DMS114 treated with DMSO at 0.1 percent for 48 hours (cell line): ENCODE data around the gene RIN3.

Experiments
- DNase-seq: peaks from one replicate; lab custom pipeline; 2025; ENCODE audit not compliant: unreplicated experiment; lab: John Stamatoyannopoulos, UW

Gene RIN3

GRCh38 chr14:92486881-92487280 is 26.7 kb upstream of the RIN3 start:
- no peak for DNase-seq

- DNase-seq = no peak
Observed at GRCh38 chr14:92487513-92488133, 26.0 kb upstream of the RIN3 start.

GRCh38 chr14:92489394-92490238 is 24.0 kb upstream of the RIN3 start:
- DNase-seq = no peak

GRCh38 chr14:92490239-92490959 is 23.2 kb upstream of the RIN3 start:
- DNase-seq = no peak

- no peak for DNase-seq
Observed at GRCh38 chr14:92491782-92492181, 21.8 kb upstream of the RIN3 start.

- DNase-seq = no peak
Observed at GRCh38 chr14:92492258-92492657, 21.3 kb upstream of the RIN3 start.

GRCh38 chr14:92493024-92493423 is 20.6 kb upstream of the RIN3 start:
- no peak for DNase-seq

- no peak for DNase-seq
Observed at GRCh38 chr14:92493492-92493891, 20.1 kb upstream of the RIN3 start.

GRCh38 chr14:92494512-92494911 is 19.1 kb upstream of the RIN3 start:
- DNase-seq = no peak

- DNase-seq = no peak
Observed at GRCh38 chr14:92495027-92495426, 18.6 kb upstream of the RIN3 start.

GRCh38 chr14:92496191-92496857 is 17.3 kb upstream of the RIN3 start:
- DNase-seq = no peak

- DNase-seq = no peak
Observed at GRCh38 chr14:92497391-92497790, 16.2 kb upstream of the RIN3 start.

- no peak for DNase-seq
Observed at GRCh38 chr14:92499234-92499633, 14.3 kb upstream of the RIN3 start.

GRCh38 chr14:92500491-92500941 is 13.1 kb upstream of the RIN3 start:
- DNase-seq = no peak

GRCh38 chr14:92501891-92502351 is 11.7 kb upstream of the RIN3 start:
- DNase-seq = no peak

- no peak for DNase-seq
Observed at GRCh38 chr14:92502541-92503286, 10.9 kb upstream of the RIN3 start.

- no peak for DNase-seq
Observed at GRCh38 chr14:92503756-92504491, 9.7 kb upstream of the RIN3 start.

- no peak for DNase-seq
Observed at GRCh38 chr14:92505826-92506225, 7.8 kb upstream of the RIN3 start.

- DNase-seq = no peak
Observed at GRCh38 chr14:92506231-92506630, 7.3 kb upstream of the RIN3 start.
